Coronary artery (tissue), 2 donors: ENCODE results near the gene BACH2.
A peak's percentile ranks its signal among the peaks of the same experiment; 100 is the strongest.
"Not testable (repeated sequence)": the region's sequence is repeated elsewhere in the genome, so short reads cannot be mapped to it uniquely, and the experiment has no call there.

ENCODE experiments used
- DNase-seq: peaks from one replicate; pipeline ENCODE4 v3.0.0-alpha.2; 2017; ENCODE audit warnings: low spot score
- H3K27ac ChIP-seq, 2 donors: fragments of 200-600 bp; sonication (generic); one replicate each; pipeline ENCODE4 v1.5.1; 2016 to 2019
- H3K4me3 ChIP-seq: fragments of 200-600 bp; sonication (generic); 2 replicates; pipeline ENCODE4 v1.5.1; 2016; ENCODE audit warnings: mild to moderate bottlenecking, moderate library complexity
- CTCF ChIP-seq: fragments of 200-600 bp; sonication (generic); IDR thresholded peaks from one replicate; pipeline ENCODE4 v1.5.1; 2019; ENCODE audit warnings: antibody characterized with exemption

The BACH2 gene

GRCh38 chr6:90136837-90137568 lies 159.6 kb downstream of the BACH2 start:
- H3K27ac ChIP-seq, result no peak overlapping the region
- no peak for TF ChIP-seq CTCF
- H3K4me3 ChIP-seq, result no peak overlapping the region
- no peak for DNase-seq

- no peak for DNase-seq
- H3K27ac ChIP-seq, result no peak overlapping the region
- no peak for TF ChIP-seq CTCF
- no peak overlapping the region for H3K4me3 ChIP-seq
These were observed 160.5 kb downstream of the BACH2 start for GRCh38 chr6:90136176-90136575.

- no peak overlapping the region for H3K4me3 ChIP-seq
- H3K27ac ChIP-seq, result no peak overlapping the region
- no peak for TF ChIP-seq CTCF
- DNase-seq, result no peak
These were observed 161.0 kb downstream of the BACH2 start for GRCh38 chr6:90135667-90136066.

- not testable (repeated sequence) for H3K27ac ChIP-seq, DNase-seq, H3K4me3 ChIP-seq
These were observed 163.0 kb downstream of the BACH2 start for GRCh38 chr6:90133664-90134063.

- no peak for DNase-seq
- TF ChIP-seq CTCF, result no peak
- Histone ChIP-seq H3K4me3 (no peak overlapping the region), H3K27ac (peak overlapping the region in 1 of 2 donors; percentile 4)
These were observed 164.8 kb downstream of the BACH2 start for GRCh38 chr6:90131614-90132423.

GRCh38 chr6:90131125-90131524 lies 165.5 kb downstream of the BACH2 start:
- TF ChIP-seq CTCF, result no peak
- H3K27ac ChIP-seq, result peak overlapping the region in 1 of 2 donors; percentile 4
- no peak overlapping the region for H3K4me3 ChIP-seq
- no peak for DNase-seq

GRCh38 chr6:90128687-90129086 lies 168.0 kb downstream of the BACH2 start:
- H3K27ac ChIP-seq, DNase-seq, H3K4me3 ChIP-seq: not testable (repeated sequence)

GRCh38 chr6:90127595-90127994 lies 169.0 kb downstream of the BACH2 start:
- DNase-seq, result no peak
- H3K4me3 ChIP-seq, result no peak overlapping the region
- no peak for TF ChIP-seq CTCF
- H3K27ac ChIP-seq, result no peak overlapping the region
